HG03520 (cell line): ENCODE results near the gene DOCK3.
"Not testable (repeated sequence)": the region's sequence is repeated elsewhere in the genome, so short reads cannot be mapped to it uniquely, and the experiment has no call there.

Source experiments
- ATAC-seq: cut with Tn5 transposase; IDR thresholded peaks from one replicate; pipeline ENCODE4 v1.9.1; 2021; ENCODE audit warnings: mild to moderate bottlenecking, moderate library complexity; ENCODE audit not compliant: unreplicated experiment

The DOCK3 gene

GRCh38 chr3:50792568-50792967 lies 117.8 kb downstream of the DOCK3 start:
- no peak for ATAC-seq

GRCh38 chr3:50803805-50804204 lies 129.1 kb downstream of the DOCK3 start:
- ATAC-seq: not testable (repeated sequence)

- not testable (repeated sequence) for ATAC-seq
Observed at GRCh38 chr3:50804376-50804775, 129.6 kb downstream of the DOCK3 start.

GRCh38 chr3:50805321-50805720 lies 130.6 kb downstream of the DOCK3 start:
- no peak for ATAC-seq

DNA sequence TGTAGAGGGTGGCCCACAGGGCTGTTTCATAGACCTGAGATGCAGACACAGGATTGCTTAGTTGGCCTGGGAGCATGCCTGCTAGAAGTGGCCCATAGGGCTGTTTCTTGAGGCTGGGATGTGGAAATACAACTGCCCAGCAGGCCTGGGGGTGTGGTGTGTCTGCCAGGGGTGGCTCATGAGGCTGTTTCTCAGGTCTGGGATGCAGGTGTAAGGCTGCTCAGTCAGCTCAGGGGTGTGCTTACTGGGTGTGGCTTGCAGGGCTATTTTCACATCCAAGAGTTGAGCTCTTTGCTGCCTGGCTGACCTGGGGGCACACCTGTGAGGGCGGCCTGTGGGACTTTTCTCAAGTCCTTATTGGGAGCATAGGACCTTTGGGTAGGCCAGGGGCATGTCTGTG lies 131.3 kb downstream of the DOCK3 start:
- ATAC-seq: no peak

DNA sequence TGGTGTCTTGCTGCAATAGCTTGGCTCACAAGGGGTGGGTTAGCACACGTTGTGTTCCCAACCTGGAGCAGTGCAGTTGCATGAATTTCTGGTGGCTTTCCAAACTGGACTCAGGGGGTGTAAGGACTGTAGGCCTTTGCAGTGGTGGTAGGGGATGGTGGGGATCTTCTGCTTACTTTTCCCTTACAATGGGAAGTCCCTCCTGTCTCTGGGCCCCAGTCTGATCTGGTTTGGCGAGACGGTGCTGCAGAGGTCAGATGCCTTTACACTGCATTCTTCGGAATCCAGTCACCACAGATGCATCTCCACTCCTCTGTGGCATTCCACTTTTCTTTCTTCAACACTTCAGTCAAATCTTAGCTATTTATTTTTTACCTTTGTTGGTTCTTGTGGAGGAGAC lies 132.1 kb downstream of the DOCK3 start:
- ATAC-seq: no peak

GRCh38 chr3:50807266-50807665 lies 132.5 kb downstream of the DOCK3 start:
- no peak for ATAC-seq

DNA sequence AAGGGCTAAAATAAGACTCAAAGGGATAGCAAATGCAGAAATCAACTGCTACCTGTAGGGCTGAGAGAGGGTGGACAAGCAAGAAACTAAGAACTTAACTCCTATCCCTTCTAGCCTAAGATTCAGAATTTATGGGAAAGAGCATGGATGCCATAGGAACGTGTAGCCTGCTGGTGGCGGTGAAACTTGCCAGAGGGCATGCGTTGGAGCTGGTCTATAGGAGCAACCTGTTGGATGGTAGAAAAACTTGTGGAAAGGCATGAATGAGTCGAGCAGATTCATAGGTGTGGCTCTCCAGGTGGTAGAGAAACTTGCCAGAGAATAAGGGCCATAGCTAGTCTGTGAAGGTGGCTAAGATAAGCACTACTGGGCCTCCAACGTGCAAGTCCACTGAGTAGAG lies 137.2 kb downstream of the DOCK3 start:
- ATAC-seq: no peak

- ATAC-seq: no peak
Observed at GRCh38 chr3:50815844-50816243, 141.1 kb downstream of the DOCK3 start.

DNA sequence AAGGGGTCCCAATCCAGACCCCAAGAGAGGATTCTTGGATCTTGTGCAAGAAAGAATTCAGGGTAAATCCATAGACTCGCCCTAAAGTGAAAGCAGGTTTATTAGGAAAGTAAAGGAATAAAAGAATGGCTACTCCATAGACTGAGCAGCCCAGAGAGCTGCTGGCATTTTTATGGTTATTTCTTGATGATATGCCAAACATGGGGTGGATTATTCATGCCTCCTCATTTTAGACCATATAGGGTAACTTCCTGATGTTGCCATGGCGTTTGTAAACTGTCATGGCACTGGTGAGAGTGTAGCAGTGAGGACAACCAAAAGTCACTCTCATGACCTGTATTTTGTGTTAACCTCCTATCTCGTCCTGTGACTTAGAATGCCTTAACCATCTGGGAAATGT lies 142.2 kb downstream of the DOCK3 start:
- ATAC-seq: no peak

GRCh38 chr3:50817756-50818529 lies 143.2 kb downstream of the DOCK3 start:
- no peak for ATAC-seq

- ATAC-seq: no peak
Observed at GRCh38 chr3:50819882-50820281, 145.2 kb downstream of the DOCK3 start.

DNA sequence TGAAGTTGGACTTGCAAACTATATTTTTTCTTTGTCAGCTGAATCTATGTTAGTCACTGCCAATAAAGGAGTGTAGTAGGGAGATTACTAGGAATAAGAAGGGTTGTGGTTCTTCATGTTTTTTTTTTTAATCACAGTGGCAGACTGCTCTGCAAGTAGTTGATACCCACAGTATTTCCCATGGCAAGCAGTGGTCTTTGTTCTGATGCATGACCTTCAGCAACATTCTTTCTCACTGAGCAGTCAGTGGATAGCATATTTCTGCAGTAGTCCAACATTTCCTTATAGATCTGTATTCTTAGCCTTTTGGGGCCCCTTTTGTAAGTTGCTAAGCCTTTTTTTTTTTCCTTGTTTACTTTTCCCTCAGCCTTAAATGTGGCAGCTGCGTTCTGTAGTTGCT lies 151.1 kb downstream of the DOCK3 start:
- ATAC-seq: no peak

DNA sequence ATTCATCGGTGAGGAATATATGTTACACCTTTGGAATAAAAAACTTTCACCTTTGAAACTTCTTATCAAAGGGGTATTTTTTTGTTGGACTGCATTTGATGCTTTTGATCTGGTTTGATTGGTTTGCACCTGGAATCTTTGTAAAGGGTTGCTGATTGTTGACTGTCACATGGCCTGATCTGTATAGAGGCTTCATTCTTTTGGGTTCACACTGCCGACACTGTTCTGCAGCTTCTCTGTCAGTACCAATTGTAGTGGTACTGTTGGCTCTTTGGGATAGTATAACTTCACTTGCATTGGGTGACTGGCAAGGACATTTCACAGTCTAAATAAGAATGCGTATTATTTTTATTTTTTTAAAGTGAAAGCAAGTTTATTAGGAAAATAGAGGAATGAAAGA lies 155.7 kb downstream of the DOCK3 start:
- no peak for ATAC-seq

- ATAC-seq: not testable (repeated sequence)
Observed at GRCh38 chr3:50831009-50831408, 156.3 kb downstream of the DOCK3 start.

DNA sequence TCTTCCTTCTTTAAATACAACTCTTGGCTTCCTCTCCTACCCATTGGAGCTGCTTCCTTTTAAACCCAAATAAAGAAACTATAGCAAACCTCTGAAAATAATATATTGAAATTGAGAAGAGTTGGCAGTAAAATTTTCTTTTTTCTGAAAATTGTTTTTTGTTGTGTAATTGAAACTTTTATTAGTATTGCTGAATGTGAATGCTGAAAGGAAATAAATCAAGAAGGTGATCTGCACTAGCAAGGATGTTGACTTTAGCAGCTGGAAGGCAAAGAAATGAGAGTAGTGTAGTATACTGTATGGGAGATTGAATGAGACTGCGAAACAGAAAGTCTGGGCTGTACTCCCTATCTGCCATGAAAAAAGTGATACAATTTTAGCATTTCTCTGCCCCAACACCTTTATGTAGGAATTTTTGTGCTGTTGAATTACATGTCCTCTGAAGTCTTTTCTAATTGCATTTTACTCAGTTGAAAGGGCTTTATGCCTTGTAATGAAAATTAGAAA lies 166.3 kb downstream of the DOCK3 start:
- ATAC-seq: no peak

DNA sequence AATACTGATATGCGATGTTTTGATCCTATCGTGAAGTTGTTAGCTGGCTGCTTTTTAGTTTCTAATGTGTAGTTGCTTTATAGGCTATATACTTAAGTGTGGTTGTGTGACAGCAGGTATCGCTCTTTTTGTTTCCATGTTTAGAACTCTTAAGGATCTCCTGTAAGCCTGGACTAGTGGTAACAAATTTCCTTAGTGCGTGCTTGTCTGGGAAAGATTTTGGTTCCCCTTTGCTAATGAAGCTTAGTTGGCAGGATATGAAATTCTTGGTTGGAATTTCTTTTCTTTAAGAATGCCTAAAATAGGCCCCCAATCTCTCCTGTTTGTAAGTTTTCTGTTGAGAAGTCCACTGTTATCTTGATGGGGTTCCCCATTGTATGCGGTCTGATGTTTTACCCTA lies 173.6 kb downstream of the DOCK3 start:
- ATAC-seq: no peak

DNA sequence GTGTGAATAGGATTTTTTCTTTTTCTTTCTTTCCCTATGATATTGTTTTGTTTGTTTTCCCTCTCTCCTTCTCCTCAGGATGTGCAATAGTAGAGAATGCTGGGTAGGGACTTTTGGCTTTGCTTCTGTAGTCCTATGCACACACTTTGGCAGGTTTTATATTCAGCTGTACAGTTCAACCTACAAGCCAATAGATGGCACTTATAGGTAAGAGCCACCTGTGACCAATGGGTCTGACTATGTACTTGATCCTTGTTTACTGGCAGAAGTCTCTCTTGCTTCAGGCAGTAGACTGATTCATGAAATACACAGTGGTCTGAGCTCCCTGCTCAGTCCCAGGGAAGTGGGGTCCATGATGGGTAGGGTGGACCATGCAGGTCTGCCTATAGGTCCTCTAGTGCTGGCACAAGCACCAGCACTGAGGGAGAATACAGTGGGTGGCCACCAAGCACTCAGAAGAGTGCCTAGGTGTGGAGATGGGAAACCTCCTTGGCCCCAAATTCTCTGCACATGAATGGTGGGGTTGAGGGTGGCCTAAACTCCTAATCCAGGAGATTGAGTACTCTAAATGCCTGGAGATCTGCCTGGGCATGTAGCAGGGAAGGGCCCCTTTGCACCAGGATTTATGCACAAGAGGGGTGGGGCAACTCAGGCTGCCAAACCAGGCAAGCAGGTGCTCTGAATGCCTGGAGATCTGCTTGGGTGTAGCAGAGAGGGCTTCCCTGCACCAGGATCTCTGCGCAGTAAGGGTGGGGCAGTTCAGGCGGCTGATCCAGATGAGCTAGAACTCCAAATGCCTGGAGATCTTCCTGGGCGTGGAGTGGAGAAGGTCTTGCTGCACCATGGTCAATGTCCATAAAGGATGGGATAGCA lies 176.1 kb downstream of the DOCK3 start:
- no peak for ATAC-seq

GRCh38 chr3:50853936-50854335 lies 179.2 kb downstream of the DOCK3 start:
- ATAC-seq: no peak

DNA sequence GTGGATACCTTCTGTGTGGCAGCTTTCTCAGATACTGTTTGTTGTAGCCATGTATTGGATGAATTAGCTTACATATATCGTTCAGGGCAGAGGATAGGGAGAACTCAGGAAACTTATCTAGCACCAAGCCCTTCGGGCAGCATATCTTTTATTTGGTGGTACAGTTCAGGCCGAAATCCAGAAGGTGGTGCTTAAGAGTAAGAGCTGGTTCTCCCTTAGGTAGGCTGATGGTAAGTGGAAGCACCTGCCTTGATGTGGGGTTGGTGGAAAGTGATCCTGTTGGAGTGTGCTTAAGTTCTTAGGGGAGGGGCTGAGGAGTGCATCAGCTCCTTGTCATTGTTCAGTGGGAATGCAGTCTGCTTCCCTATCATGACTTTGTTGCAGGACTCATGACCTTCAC lies 187.5 kb downstream of the DOCK3 start:
- ATAC-seq: no peak

DNA sequence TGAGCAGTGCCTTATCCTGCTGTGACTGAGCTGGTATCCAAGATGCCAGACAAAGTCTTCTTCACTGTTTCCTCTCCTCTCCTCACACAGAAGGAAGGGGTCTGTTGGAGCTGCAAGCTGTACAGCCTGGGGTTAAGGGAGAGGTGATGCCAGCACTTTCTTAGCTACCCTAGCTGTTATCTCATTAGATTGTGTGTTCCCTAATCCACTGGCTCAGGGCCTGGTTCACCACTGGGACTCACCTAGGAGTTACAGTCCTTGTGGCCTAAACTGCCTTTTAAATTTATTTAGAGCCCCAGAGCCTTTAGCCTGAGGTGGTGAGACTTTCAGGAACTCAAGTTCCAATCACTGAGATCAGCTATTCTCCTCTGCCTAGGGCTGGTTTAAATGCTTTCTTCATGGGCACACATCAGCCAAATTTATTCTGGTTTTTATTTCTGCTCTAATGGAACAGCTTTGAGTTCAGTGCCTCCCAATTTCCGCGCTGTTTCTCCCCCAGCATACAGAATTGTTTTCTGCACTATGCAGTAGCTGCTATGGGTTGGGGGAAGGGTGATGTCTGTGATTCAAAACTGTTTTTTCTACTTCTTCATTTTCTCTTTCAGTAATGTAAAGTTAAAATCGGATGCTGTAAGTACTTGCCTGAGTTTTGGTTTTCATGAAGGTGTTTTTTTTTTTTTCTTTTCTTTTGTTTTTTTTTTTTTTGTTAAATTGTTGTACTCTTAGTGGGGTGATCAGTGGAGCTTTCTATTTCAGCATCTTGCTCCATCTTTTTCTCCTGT lies 198.8 kb downstream of the DOCK3 start:
- ATAC-seq: peak; percentile 83
